ENCODE data around the gene C8A. TPM values are rescaled to one million over a fixed set of nuclear protein-coding genes. Genes with fewer than 3 reads are reported as not detected.

Gene C8A
- total and polyA plus RNA-seq, 2 of the 13 experiments (the other 11 are each of a cell fraction or from before 2014, with no cell fraction given) = 10.5 to 15.0 TPM

DNA sequence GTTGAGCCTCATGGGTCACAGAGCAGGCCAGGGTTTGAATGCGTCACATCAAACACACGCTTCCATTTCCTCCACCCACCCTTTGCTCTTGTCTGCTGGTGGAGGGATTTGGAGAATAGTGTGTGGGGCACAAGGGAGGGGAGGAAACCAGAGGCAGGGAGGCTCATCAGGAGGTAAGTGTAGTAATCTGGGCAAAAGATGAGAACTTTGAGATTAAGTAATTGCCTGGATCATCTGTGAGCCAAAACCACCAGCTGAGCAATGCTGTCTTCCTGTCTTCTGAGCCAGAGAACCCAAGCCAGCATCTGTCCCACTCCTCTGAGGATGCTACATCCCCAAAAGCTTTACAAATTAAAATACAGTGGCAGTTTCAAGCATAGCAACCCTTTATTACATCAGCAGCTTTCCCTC, 66.0 kb downstream of the C8A start:
- no peak overlapping the region for H3K4me2 ChIP-seq (ENCODE audit: low read depth, low read length)
- 83% methylated on average over 2 of the region's 2 CpGs for WGBS (ENCODE audit: low lambda C conversion rate)
- H3K4me1 ChIP-seq (ENCODE audit: insufficient read depth, low read length) = peaks cover 89% of the 10 kb centered on the region
- H3K79me2 ChIP-seq (ENCODE audit: insufficient read depth, low read length) = no peaks in the 10 kb centered on the region
- H3K36me3 ChIP-seq (replicated peaks in 1 of 2; ENCODE audit: control insufficient read depth in 1 of 2, insufficient read depth in 2 of 2, low read length in 2 of 2) = no peaks in the 10 kb centered on the region
- no peaks in the 10 kb centered on the region for H4K20me1 ChIP-seq (ENCODE audit: insufficient read depth, low read length)
- no peak overlapping the region for H2AFZ ChIP-seq (ENCODE audit: low read length)
- no peak for FAIRE-seq
- no peak overlapping the region for H3K9ac ChIP-seq (ENCODE audit: insufficient read depth, low read depth, low read length)
- TF ChIP-seq, protein P1, sequence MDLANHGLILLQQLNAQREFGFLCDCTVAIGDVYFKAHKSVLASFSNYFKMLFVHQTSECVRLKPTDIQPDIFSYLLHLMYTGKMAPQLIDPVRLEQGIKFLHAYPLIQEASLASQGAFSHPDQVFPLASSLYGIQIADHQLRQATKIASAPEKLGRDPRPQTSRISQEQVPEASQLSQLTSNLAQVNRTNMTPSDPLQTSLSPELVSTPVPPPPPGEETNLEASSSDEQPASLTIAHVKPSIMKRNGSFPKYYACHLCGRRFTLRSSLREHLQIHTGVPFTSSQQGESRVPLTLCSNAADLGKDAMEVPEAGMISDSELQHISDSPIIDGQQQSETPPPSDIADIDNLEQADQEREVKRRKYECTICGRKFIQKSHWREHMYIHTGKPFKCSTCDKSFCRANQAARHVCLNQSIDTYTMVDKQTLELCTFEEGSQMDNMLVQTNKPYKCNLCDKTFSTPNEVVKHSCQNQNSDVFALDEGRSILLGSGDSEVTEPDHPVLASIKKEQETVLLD (CRISPR knock-in tag; IDR thresholded peaks at IDR 0.05; ENCODE audit: low read depth) = no peak
- TF ChIP-seq THRA (CRISPR knock-in tag; IDR thresholded peaks at IDR 0.05; ENCODE audit: borderline replicate concordance) (0 out of 2 replicates have a peak, but pooled peaks have one; percentile 9), PPARG (CRISPR knock-in tag; conservative IDR thresholded peaks at IDR 0.05) (no peak), NR2C2 (CRISPR knock-in tag; IDR thresholded peaks at IDR 0.05; ENCODE audit: borderline replicate concordance) (no peak)
- TF ChIP-seq, protein P2, sequence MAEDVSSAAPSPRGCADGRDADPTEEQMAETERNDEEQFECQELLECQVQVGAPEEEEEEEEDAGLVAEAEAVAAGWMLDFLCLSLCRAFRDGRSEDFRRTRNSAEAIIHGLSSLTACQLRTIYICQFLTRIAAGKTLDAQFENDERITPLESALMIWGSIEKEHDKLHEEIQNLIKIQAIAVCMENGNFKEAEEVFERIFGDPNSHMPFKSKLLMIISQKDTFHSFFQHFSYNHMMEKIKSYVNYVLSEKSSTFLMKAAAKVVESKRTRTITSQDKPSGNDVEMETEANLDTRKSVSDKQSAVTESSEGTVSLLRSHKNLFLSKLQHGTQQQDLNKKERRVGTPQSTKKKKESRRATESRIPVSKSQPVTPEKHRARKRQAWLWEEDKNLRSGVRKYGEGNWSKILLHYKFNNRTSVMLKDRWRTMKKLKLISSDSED (CRISPR knock-in tag; IDR thresholded peaks at IDR 0.05) = 0 out of 2 replicates have a peak, but pooled peaks have one; percentile 1
- H3K27ac ChIP-seq (ENCODE audit: extremely low read length, insufficient read depth, low read length) = peak overlapping the region; percentile 79
- DNase-seq (ENCODE audit: low spot score) = no peak
- no peaks in the 10 kb centered on the region for H3K9me3 ChIP-seq (ENCODE audit: low read length)
- ATAC-seq = no peak
- H3K4me3 ChIP-seq (replicated peaks in 1 of 3; ENCODE audit: insufficient read depth in 1 of 3, low read depth in 2 of 3, low read length in 3 of 3) = no peak overlapping the region
- in situ Hi-C loops (cut with HindIII; ENCODE audit: extremely low pct_ligation_motif_present, low pct_unique_long_range_greater_than_20kb) (no loop called here), intact Hi-C loops (cut with micrococcal nuclease; ENCODE audit: unreplicated experiment) (no loop called here)
- H3K27me3 ChIP-seq (ENCODE audit: control insufficient read depth in 1 of 2, insufficient read depth in 2 of 2, low read length in 2 of 2) = no peaks in the 10 kb centered on the region
- ChIA-PET CTCF (ENCODE audit: low intra/inter-chr PET ratio, low total read pairs) (no interaction called here), POLR2A (interaction anchor here (1.0 to 2.5 kb wide), 3 partner anchors 9 to 45 kb away, joined by 3 to 21 read pairs (median 8); partner anchors contain the start of gene C8B)
- no TSS peak for BruUV-seq (replicated peaks)

Measured in HepG2 (cell line).